Chondrocyte (in vitro differentiated cells): Measurements from ENCODE around the gene EXPH5. TPM values are rescaled to one million over a fixed set of nuclear protein-coding genes. Genes with fewer than 3 reads are reported as not detected.

Experiments
- DNase-seq: peaks from one replicate; pipeline ENCODE4 v3.0.0; 2021; ENCODE audit warnings: mixed read lengths, low spot score
- H3K27ac Mint-ChIP-seq: one replicate; pipeline ENCODE4 v1.8.0; 2021; ENCODE audit warnings: mild to moderate bottlenecking, moderate library complexity, mixed read lengths; ENCODE audit not compliant: unreplicated experiment
- H3K27me3 Mint-ChIP-seq: 2 replicates; pipeline ENCODE4 v1.8.0; 2021; ENCODE audit warnings: low read depth, mixed read lengths
- H3K36me3 Mint-ChIP-seq: 2 replicates; pipeline ENCODE4 v1.8.0; 2021; ENCODE audit warnings: low read depth, mixed read lengths
- H3K4me1 Mint-ChIP-seq: 2 replicates; pipeline ENCODE4 v1.8.0; 2021; ENCODE audit warnings: low read depth, mild to moderate bottlenecking, mixed read lengths
- H3K4me3 Mint-ChIP-seq: one replicate; pipeline ENCODE4 v1.8.0; 2021; ENCODE audit warnings: mild to moderate bottlenecking, moderate library complexity, mixed read lengths; ENCODE audit not compliant: unreplicated experiment
- H3K9me3 Mint-ChIP-seq: 2 replicates; pipeline ENCODE4 v1.8.0; 2021; ENCODE audit warnings: low read depth, mixed read lengths
- total RNA-seq: library from RNA; stranded (reverse); gene quantifications from 3 replicates; pipeline ENCODE4 v1.2.1, GENCODE V29; 2021
- TF ChIP-seq, protein P1 (sequence below): fragments of 200-600 bp; sonication (generic); IDR thresholded peaks from 2 replicates; pipeline ENCODE4 v1.5.0; 2021; ENCODE audit warnings: antibody characterized with exemption, mild to moderate bottlenecking, moderate library complexity

EXPH5 gene
- total RNA-seq, 1 donor from 2014 or later: 1.1 TPM

- Mint-ChIP-seq H3K36me3 (peaks cover 15% of the 10 kb centered on the region), H3K4me1 (peaks cover 11% of the 10 kb centered on the region), H3K9me3 (no peaks in the 10 kb centered on the region), H3K4me3 (no peak overlapping the region), H3K27me3 (no peaks in the 10 kb centered on the region), H3K27ac (no peak overlapping the region)
- TF ChIP-seq, protein P1, sequence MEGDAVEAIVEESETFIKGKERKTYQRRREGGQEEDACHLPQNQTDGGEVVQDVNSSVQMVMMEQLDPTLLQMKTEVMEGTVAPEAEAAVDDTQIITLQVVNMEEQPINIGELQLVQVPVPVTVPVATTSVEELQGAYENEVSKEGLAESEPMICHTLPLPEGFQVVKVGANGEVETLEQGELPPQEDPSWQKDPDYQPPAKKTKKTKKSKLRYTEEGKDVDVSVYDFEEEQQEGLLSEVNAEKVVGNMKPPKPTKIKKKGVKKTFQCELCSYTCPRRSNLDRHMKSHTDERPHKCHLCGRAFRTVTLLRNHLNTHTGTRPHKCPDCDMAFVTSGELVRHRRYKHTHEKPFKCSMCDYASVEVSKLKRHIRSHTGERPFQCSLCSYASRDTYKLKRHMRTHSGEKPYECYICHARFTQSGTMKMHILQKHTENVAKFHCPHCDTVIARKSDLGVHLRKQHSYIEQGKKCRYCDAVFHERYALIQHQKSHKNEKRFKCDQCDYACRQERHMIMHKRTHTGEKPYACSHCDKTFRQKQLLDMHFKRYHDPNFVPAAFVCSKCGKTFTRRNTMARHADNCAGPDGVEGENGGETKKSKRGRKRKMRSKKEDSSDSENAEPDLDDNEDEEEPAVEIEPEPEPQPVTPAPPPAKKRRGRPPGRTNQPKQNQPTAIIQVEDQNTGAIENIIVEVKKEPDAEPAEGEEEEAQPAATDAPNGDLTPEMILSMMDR: no peak
- DNase-seq: no peak
These were observed 101.6 kb downstream of the EXPH5 start for GRCh38 chr11:108491936-108492335.

GRCh38 chr11:108486828-108487227 is 106.7 kb downstream of the EXPH5 start:
- Mint-ChIP-seq H3K27ac (no peak overlapping the region), H3K4me1 (peaks cover 8% of the 10 kb centered on the region), H3K9me3 (no peaks in the 10 kb centered on the region), H3K4me3 (no peak overlapping the region), H3K27me3 (no peaks in the 10 kb centered on the region), H3K36me3 (peaks cover 39% of the 10 kb centered on the region)
- TF ChIP-seq, protein P1: no peak
- no peak for DNase-seq

DNA sequence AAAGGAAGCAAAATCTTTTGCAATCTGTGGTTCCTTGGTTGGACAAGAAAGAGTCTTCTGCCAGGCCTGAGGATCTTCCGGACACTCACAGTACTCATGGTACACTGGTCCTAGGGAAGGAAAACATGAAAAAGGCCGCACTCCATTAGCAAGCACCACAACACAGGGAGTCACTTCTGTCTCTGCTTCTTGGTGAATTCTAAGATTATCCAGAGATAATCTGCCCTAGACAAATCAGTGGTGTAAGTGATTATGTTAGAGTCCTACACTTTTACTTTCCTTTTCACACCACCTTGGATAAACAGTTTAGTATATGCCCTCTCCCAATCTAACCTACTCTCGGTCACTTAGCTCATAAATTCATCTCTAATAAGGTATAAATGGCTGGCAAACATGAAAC is 107.2 kb downstream of the EXPH5 start:
- no peaks in the 10 kb centered on the region for H3K9me3 Mint-ChIP-seq
- TF ChIP-seq, protein P1: no peak
- H3K36me3 Mint-ChIP-seq: peaks cover 41% of the 10 kb centered on the region
- H3K27ac Mint-ChIP-seq: no peak overlapping the region
- H3K4me1 Mint-ChIP-seq: peaks cover 8% of the 10 kb centered on the region
- no peaks in the 10 kb centered on the region for H3K27me3 Mint-ChIP-seq
- DNase-seq: no peak
- H3K4me3 Mint-ChIP-seq: no peak overlapping the region

GRCh38 chr11:108483163-108483562 is 110.4 kb downstream of the EXPH5 start:
- no peaks in the 10 kb centered on the region for H3K9me3 Mint-ChIP-seq
- no peak overlapping the region for H3K27ac Mint-ChIP-seq
- H3K4me3 Mint-ChIP-seq: no peak overlapping the region
- no peaks in the 10 kb centered on the region for H3K27me3 Mint-ChIP-seq
- TF ChIP-seq, protein P1: no peak
- H3K4me1 Mint-ChIP-seq: peaks cover 8% of the 10 kb centered on the region
- DNase-seq: no peak
- H3K36me3 Mint-ChIP-seq: peaks cover 34% of the 10 kb centered on the region

DNA sequence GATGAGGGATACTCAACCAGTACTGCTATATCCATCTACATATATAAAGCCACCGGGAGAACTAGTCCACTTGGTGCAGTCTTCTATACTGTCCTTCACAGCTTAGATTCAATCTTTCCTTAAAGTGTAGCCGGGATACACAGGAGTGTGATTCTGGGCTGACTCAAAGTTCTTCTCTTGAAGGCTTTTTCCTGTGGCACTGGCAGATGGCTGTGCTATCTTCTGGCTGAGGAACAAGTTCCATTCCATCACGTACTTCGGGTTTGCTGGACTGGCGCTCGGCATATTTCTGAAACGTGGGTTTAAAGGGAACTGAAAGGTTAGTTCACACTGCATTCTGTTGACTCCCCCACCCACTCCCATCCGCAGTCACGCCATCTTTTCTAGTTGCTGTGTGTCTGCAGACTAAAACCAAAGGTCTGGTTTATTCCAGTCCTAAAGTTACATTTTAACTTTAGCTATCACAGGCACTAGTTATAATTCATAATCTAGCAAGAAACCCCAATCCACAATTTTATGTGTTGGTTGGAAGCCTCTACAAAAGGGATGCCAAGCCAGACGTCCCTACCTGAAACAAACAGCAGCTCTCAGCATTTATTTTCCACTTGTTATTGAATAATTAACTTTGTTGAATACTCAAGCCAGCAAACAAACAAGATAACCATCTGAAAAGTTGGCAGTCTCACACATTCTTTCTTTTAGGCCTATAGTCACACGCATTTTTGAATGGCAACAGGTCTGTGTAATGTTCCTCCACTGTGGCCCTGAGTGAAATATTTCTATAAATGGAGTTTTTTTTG is 118.7 kb downstream of the EXPH5 start:
- Mint-ChIP-seq H3K27ac (no peak overlapping the region), H3K9me3 (no peaks in the 10 kb centered on the region), H3K4me3 (no peak overlapping the region), H3K4me1 (no peaks in the 10 kb centered on the region), H3K36me3 (peaks cover 21% of the 10 kb centered on the region), H3K27me3 (no peaks in the 10 kb centered on the region)
- TF ChIP-seq, protein P1: no peak
- no peak for DNase-seq
